ENCODE data around the gene CASQ2. TPM values are rescaled to one million over a fixed set of nuclear protein-coding genes. Genes with fewer than 3 reads are reported as not detected.

The CASQ2 gene
- total and polyA plus RNA-seq, 9 of the 15 experiments (the other 6 are each of a cell fraction or from before 2014, with no cell fraction given), result not detected

DNA sequence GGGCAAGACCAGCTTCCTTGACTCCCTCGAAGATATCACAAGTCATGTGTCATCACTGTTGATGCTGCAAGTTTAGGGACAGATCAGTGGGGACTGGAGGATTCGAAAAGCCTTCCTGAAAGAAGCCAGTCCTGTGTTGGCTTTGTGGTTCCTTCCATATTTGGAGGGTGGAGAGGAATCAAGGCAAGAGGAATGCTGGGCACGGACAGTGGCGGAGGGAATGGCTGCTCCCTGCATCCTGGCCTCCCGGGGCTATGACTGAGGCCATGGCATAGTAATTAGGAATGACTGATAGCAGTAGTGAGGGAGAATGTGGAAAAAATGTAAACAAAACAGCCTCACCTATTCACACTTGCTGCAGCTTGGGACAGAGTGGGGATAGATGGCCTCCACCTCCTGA, 90.4 kb downstream of the CASQ2 start:
- intact Hi-C loops (cut with micrococcal nuclease), result loop anchor here (5.0 kb wide), 1 partner anchor 36 kb away; the partner anchor contains the start of gene VANGL1
- CTCF ChIA-PET (ENCODE audit: low intra/inter-chr PET ratio), result interaction anchor here (1.0 to 2.4 kb wide), 2 partner anchors 70 to 539 kb away, joined by 3 to 9 read pairs; no protein-coding TSS in a partner anchor
- FAIRE-seq, result no peak

More for the DNA sequence above, 90.4 kb downstream of the CASQ2 start:
- Histone ChIP-seq H3K9me1 (ENCODE audit: control insufficient read depth, insufficient read depth, low read length) (peaks cover 5% of the 10 kb centered on the region), H3K9ac (ENCODE audit: insufficient read depth in 1 of 2, low read depth in 2 of 2, low read length in 2 of 2) (no peak overlapping the region), H4K20me1 (replicated peaks; ENCODE audit: control insufficient read depth, insufficient read depth, low read length) (peaks cover 5% of the 10 kb centered on the region; the same call in 1 of the 2 replicates), H3K4me3 (no peak overlapping the region), H3K27me3 (ENCODE audit: control insufficient read depth in 2 of 2, insufficient read depth in 2 of 2, low read length in 2 of 2) (no peaks in the 10 kb centered on the region), H3K4me2 (ENCODE audit: insufficient read depth, low read length) (no peak overlapping the region), H3K27ac (ENCODE audit: extremely low read depth, low read depth, low read length) (no peak overlapping the region), H2AFZ (ENCODE audit: low read depth, low read length) (no peak overlapping the region), H3K36me3 (ENCODE audit: control insufficient read depth, insufficient read depth, low read length) (peaks cover 30% of the 10 kb centered on the region; the same call in 2 of the 3 replicates), H3K4me1 (replicated peaks in 1 of 2; ENCODE audit: control insufficient read depth in 2 of 2, insufficient read depth in 2 of 2, low read length in 2 of 2) (peaks cover 0 to 3% of the 10 kb centered on the region in 2 experiments; a peak in 1 of 5 replicates), H3K79me2 (ENCODE audit: control insufficient read depth, insufficient read depth, low read length) (no peaks in the 10 kb centered on the region), H3K9me3 (replicated peaks; ENCODE audit: control insufficient read depth, insufficient read depth, low read depth, low read length) (no peaks in the 10 kb centered on the region)
- POLR2A ChIA-PET, result interaction anchor here (0.9 to 3.1 kb wide), 2 partner anchors 9 to 15 kb away, joined by 3 to 15 read pairs; no protein-coding TSS in a partner anchor
- no peak for ATAC-seq
- TF ChIP-seq STAT6 (CRISPR knock-in tag; IDR thresholded peaks at IDR 0.05) (no peak), NR2C2 (CRISPR knock-in tag; IDR thresholded peaks at IDR 0.05) (no peak), NR2C2 (tag; IDR thresholded peaks at IDR 0.05) (no peak), MTA1 (IDR thresholded peaks at IDR 0.05; ENCODE audit: borderline replicate concordance) (no peak), TCFL5 (CRISPR knock-in tag; conservative IDR thresholded peaks at IDR 0.05) (no peak), EHMT2 (IDR thresholded peaks at IDR 0.05) (no peak), LARP7 (IDR thresholded peaks at IDR 0.05) (no peak), RFX7 (CRISPR knock-in tag; IDR thresholded peaks at IDR 0.05) (no peak), HCFC1 (IDR thresholded peaks at IDR 0.05; ENCODE audit: low read depth, low read length) (no peak), CHD1 (IDR thresholded peaks at IDR 0.05; ENCODE audit: low read length) (no peak), ZNF408 (CRISPR knock-in tag; IDR thresholded peaks at IDR 0.05; ENCODE audit: low read depth) (no peak), POLR2H (tag; IDR thresholded peaks at IDR 0.05; ENCODE audit: low read depth) (no peak), SP1 (CRISPR knock-in tag; IDR thresholded peaks at IDR 0.05) (no peak), RHOXF2B (CRISPR knock-in tag; conservative IDR thresholded peaks at IDR 0.05) (no peak), CREM (IDR thresholded peaks at IDR 0.05; ENCODE audit: low read depth) (no peak), CC2D1A (IDR thresholded peaks at IDR 0.05) (no peak)
- DNase-seq (ENCODE audit: extremely low read depth in 1 of 4, low spot score in 3 of 4), result no peak
- 76% methylated on average over 5 of the region's 5 CpGs for WGBS (ENCODE audit: insufficient coverage, low coverage, missing lambda C conversion rate)
- in situ Hi-C loops (cut with MboI), result no loop called here
- BruUV-seq (replicated peaks), result no TSS peak

All from K562 (cell line).